Ureter (tissue), 1 donor: ENCODE measurements around the gene NDFIP1. TPM values are rescaled to one million over a fixed set of nuclear protein-coding genes. Genes with fewer than 3 reads are reported as not detected.
"Not testable (repeated sequence)": the region's sequence is repeated elsewhere in the genome, so short reads cannot be mapped to it uniquely, and the experiment has no call there.

Experiments
- DNase-seq: peaks from one replicate; pipeline ENCODE4 v3.0.0-alpha.2; 2020; ENCODE audit warnings: low spot score
- total RNA-seq: library from RNA; stranded (reverse); gene quantifications from one replicate; pipeline ENCODE4 v1.2.4, GENCODE V29; 2023
- donor health status: DM: yes; HTN: yes; CAD: no.

Gene NDFIP1
- total RNA-seq, 1 donor from 2014 or later, result 69.6 TPM

DNA sequence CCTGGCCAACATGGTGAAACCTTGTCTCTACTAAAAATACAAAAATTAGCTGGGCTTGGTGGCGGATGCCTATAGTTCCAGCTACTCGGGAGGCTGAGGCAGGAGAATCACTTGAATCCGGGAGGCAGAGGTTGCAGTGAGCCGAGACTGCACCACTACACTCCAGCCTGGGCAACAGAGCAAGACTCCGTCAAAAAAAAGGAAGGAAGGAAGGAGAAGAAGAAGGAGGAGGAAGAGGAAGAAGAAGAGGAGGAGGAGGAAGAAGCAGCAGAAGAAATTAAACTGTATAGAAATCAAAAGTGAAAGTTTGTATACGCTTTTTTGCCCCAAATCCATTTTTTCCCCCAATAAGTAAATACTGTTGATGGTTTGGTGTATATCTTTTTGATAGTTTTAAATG, 80.1 kb downstream of the NDFIP1 start:
- not testable (repeated sequence) for DNase-seq

DNA sequence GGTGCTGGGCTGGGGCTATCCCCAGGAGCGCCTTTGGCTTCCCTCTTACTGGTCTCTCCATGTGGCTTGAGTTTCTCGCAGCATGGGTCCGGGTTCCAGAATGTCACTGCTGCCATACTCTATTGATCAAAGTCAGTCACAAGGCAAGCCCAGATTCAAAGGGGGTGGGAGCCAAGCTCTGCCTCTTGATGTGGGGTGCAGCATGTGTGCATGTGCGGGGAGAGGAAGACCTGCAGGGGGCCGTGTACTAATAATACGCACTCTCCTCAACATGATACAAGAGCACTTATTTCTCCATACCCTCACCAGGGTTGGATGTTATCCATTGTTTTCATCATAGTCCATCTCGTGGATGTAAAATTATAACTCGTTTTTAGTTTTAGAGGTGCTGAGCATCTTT, 81.2 kb downstream of the NDFIP1 start:
- DNase-seq, result no peak

DNA sequence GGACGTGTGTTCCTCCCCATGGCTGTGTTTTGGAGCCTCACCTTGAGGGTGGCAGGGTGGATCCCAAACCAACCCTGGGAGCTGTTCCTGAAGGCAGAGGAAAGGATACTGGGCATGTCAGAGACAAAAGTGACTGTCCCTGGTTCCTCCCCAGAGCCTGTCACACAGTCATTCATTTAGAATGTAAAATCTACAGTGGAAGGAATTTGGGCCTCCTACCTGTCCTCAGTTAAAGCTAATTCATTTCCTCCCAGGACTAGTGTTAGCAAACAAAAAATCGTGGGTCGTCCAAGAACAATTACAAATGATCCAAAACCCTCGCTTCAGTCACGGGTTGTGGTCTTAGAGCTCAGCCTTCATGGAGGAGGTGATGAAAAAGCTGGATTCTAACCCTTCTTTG, 83.2 kb downstream of the NDFIP1 start:
- DNase-seq, result no peak

DNA sequence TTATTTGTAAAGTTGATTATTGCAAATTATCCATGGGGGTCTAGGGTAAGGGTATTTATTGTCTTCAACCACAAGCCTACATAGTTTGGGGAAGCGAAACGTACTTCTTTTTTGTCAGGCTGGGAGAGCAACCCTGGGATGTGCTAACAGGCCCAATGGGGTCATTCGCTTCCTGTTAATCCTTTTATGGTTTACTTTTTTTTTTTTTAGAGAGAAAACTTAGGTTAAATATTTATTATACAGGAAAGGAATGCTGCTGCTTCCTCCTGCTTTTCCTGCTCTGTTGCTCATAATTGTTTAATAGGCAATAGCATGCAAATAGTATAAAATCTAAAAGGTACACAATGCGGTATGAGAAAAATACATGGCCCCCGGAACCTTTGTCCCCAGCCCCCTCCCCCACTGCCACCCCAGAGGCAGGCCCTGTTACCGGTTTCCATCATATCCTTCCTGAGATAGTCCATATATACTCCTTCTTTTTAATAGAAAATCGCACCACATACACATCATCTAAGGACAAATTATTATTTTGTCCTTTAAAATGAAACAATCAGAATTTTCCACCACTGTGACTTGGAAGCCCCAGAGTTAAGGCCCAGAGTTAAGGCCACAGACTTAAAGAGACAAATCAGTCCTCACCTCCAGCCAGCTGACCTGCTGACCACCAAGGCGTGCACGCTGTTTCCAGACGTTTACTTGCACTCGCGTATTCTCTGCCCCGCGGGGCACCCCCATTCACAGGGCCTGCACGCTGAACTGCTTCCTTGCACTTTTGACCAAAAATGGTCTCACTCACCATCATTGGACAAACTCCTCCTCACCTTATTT, 83.9 kb downstream of the NDFIP1 start:
- no peak for DNase-seq

DNA sequence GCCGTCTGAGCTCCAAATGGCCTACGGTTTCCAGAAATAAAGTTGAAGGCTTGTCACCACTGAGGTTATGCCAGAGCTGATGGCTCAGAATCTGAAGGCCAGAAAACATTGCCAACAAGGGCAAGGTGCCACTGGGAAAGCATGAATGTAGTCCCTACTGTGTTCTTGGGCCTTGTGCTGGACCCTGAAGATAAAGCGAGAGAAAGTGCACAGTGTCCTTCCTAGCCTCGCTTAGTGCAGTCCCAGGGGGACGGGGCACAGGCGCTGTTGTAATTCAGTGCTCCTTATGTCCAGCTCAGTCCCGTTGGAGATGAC, 84.5 kb downstream of the NDFIP1 start:
- DNase-seq, result no peak

DNA sequence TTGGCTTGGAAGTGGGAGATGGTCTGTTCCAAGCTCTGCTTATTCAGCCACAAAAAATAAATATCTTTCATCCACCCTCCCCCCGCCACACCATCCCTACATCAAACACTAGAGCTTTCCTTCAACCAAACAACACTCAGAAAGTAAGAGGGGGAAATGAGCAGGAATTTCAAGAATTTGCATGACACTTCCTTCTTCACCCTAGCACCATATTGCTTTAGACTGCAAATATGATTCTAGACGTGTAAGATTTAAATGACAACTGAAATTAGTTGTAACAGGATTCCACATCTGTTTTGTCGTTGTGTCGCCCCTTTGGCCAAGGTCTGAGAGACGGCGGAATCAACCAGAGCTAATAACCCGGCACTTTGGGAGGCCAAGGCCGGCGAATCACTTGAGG, 88.5 kb downstream of the NDFIP1 start:
- DNase-seq, result no peak

DNA sequence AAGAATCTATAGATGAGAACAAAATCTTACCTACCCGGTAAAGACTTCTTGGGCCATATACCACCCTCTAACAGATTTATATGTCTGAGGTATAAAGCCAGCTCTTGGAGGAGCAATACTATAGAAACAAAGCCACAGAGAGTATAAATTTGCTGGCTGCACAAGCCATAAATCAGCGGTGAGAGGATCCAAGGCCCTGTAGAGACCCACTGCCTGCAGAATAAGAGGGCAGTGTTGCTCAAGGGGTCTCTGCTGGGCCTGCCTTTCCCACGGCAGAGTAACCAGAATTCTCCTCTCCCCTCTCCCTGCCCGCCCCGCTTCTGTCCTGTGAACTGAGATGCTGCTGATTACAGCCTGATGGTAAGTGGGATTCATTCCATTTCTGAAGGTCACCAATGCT, 89.2 kb downstream of the NDFIP1 start:
- DNase-seq, result no peak

DNA sequence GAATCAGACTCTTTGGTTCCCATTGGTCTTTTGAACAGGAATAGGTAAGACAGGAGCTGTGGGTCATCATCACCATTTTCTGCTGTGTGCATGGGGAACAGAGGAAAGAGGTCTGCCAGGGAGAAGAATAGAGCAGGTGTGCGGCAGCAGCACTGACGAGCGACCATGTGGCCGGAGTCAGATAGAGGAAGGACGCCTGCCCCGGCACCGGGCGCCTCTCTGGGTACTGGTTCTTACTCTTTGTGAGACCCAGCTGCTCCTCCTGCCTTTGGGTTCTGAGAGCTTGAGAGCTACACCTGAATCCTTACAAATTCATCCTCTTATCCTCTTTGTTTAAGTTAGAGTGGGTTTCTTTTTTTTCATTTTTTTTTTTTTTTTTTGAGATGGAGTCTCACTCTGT, 90.8 kb downstream of the NDFIP1 start:
- DNase-seq, result no peak

DNA sequence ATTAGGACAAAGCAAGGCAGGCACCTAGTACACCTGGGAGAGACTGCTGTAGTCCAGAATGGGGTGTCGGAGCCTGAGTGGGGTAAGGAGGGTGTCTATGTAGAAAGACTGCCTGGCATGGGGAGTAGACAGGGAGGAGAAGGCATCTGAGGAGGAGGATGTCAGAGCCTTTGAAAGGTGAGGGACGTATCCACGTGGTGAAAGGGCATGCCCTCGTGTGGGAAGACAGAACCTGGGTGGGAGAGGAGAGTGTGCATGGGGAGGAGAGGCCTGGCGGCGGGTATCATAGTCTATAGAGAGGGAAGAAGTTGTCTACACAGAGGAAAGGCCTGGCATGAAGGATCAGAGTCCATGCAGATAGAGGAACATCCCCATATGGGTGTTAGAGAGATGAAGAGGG, 91.8 kb downstream of the NDFIP1 start:
- no peak for DNase-seq

DNA sequence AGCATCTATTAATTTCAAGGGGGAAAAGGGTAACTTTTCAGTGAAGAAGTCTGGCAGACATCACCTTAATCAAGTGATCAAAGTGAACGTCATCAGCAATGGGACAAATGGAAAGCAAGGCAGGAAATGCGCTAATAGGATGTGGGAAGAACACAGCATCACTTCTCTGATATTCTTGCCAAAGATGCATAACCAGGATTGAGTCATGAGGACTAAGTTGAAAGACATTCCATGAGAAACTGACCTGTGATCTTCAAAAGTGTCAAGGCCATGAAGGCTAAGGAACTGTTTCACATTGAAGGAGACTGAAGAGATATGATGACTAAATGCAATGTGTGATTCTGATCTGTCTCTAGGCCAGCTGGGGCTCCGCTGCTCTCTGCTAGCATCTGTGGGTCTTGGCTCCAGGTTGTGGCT, 92.9 kb downstream of the NDFIP1 start:
- no peak for DNase-seq

DNA sequence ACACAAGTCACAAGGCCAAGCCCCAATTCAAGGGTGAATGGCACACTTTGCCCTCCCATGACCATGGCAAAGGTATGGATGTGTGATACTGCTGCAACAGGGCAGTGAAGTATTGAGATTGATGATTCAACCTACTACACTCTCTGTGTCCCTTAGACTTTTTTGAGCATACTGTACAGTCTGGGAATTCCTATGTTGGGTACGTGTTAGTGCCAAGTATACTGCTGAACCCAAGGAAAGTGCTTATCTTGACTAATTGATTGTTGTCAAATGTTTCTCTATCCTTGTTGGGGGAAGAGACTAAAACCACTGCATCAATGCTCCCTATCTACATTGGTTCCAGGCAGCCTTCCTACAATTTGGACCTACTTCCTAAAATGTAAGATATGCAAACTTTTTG, 93.7 kb downstream of the NDFIP1 start:
- DNase-seq, result no peak

Other genes with a start within 250 kb of the NDFIP1 start
- gene PCDH1, start 230.4 kb upstream of the NDFIP1 start, total RNA-seq, result 127 TPM
- gene DELE1, start 184.9 kb upstream of the NDFIP1 start, total RNA-seq, result 109 TPM
- 7.4 TPM for gene PCDH12, start 150.6 kb upstream of the NDFIP1 start, total RNA-seq
- gene RNF14, start 139.7 kb upstream of the NDFIP1 start, total RNA-seq, result 59.3 TPM
- gene GNPDA1, start 95.8 kb upstream of the NDFIP1 start, total RNA-seq, result 60.0 TPM
- gene SPRY4, start 216.2 kb downstream of the NDFIP1 start, total RNA-seq, result 16.7 TPM